GM12878 (cell line): ENCODE measurements around the gene JADE1. TPM values are rescaled to one million over a fixed set of nuclear protein-coding genes. Genes with fewer than 3 reads are reported as not detected.

Experiments used
- ATAC-seq: fragments of 200-7000 bp; cut with Tn5 transposase; 3 replicates; pipeline ENCODE4 v1.9.1; 2020; ENCODE audit warnings: mild to moderate bottlenecking, moderate library complexity
- BruUV-seq: library from RNA; stranded (reverse); fragments of 400-500 nt; replicated peaks from 2 replicates; lab custom pipeline; 2021; lab: Mats Ljungman, UMichigan
- CTCF ChIA-PET: fragments of 300-600 bp; sonication (Branson Sonifier 250); formaldehyde crosslinking; extraction: SDS; loops from one replicate; lab custom pipeline; 2021; ENCODE audit warnings: inconsistent platforms; lab: Yijun Ruan, JAX
- POLR2A ChIA-PET: fragments of 350-600 bp; formaldehyde crosslinking; extraction: SDS; loops from one replicate; lab custom pipeline; 2021; ENCODE audit warnings: inconsistent platforms; lab: Charles Lee
- RAD21 ChIA-PET: fragments of 300-600 bp; sonication (Branson Sonifier 250); formaldehyde crosslinking; loops from one replicate; lab custom pipeline; 2023; ENCODE audit warnings: antibody characterized with exemption; ENCODE audit not compliant: unreplicated experiment; lab: Charles Lee
- SMC1A ChIA-PET: fragments of 300-600 bp; sonication (Branson Sonifier 250); formaldehyde crosslinking; loops from one replicate; lab custom pipeline; 2023; ENCODE audit not compliant: unreplicated experiment, uncharacterized antibody; lab: Charles Lee
- DNase-seq: peaks from one replicate; pipeline ENCODE4 v3.0.0-alpha.2; 2011; ENCODE audit warnings: low read depth, low spot score
- FAIRE-seq: peaks from 3 replicates; lab custom pipeline; 2011; peaks lifted over from hg19 to GRCh38; lab: Jason Lieb, UNC
- H2AFZ ChIP-seq: 2 replicates; pipeline ENCODE4 v1.6.0; 2011; ENCODE audit warnings: low read depth, low read length, control low read depth; ENCODE audit not compliant: control insufficient read depth
- H3K27ac ChIP-seq: 2 replicates; pipeline ENCODE4 v1.5.1; 2011; ENCODE audit warnings: control low read depth; ENCODE audit not compliant: control insufficient read depth, insufficient read depth
- H3K27me3 ChIP-seq, 2 experiments: replicated peaks in 1 of 2; 2 replicates each; pipeline versions ENCODE4 v1.6.0 to v1.6.1; 2011; ENCODE audit warnings: low read length in 1 of 2; ENCODE audit not compliant: control insufficient read depth in 2 of 2, insufficient read depth in 2 of 2
- H3K36me3 ChIP-seq, 2 experiments: 2 replicates each; pipeline ENCODE4 v1.5.1; 2011; ENCODE audit warnings: low read length in 1 of 2; ENCODE audit not compliant: control insufficient read depth in 2 of 2, insufficient read depth in 2 of 2
- H3K4me1 ChIP-seq: 2 replicates; pipeline ENCODE4 v1.6.1; 2011; ENCODE audit warnings: mild to moderate bottlenecking, low read length, moderate library complexity, mixed read lengths; ENCODE audit not compliant: control insufficient read depth, insufficient read depth
- H3K4me2 ChIP-seq: 2 replicates; pipeline ENCODE4 v1.6.0; 2011; ENCODE audit warnings: control low read depth; ENCODE audit not compliant: control insufficient read depth, insufficient read depth
- H3K4me3 ChIP-seq: fragments of 200-600 bp; sonication (generic); 2 replicates; pipeline ENCODE4 v1.5.1; 2016
- H3K79me2 ChIP-seq: 2 replicates; pipeline ENCODE4 v1.6.0; 2011; ENCODE audit warnings: low read length; ENCODE audit not compliant: control insufficient read depth, insufficient read depth
- H3K9ac ChIP-seq: 2 replicates; pipeline ENCODE4 v1.8.0; 2011; ENCODE audit warnings: low read length, control low read depth, mixed read lengths; ENCODE audit not compliant: control insufficient read depth, insufficient read depth
- H3K9me3 ChIP-seq: replicated peaks from 3 replicates; pipeline ENCODE4 v1.5.1; 2011; ENCODE audit warnings: mild to moderate bottlenecking, low read length; ENCODE audit not compliant: control insufficient read depth, insufficient read depth
- H4K20me1 ChIP-seq: 2 replicates; pipeline ENCODE4 v1.6.0; 2011; ENCODE audit not compliant: control insufficient read depth, insufficient read depth
- CEBPB ChIP-seq, 2 experiments: fragments of 150-350 bp in 1 of 2; IDR thresholded peaks; 2 replicates each; pipeline ENCODE4 v1.6.1; 2012 to 2014; ENCODE audit warnings: low read depth in 2 of 2, low read length in 2 of 2, borderline replicate concordance in 1 of 2, inconsistent platforms in 1 of 2
- SUPT20H ChIP-seq: IDR thresholded peaks from 2 replicates; pipeline ENCODE4 v1.6.1; 2011; ENCODE audit warnings: low read depth, mild to moderate bottlenecking, low read length, moderate library complexity, borderline replicate concordance; ENCODE audit not compliant: control insufficient read depth
- WGBS: methylation state at CpG from one replicate; pipeline ENCODE4 v1.1.6; 2016; ENCODE audit warnings: low lambda C conversion rate; ENCODE audit not compliant: insufficient replicate concordance, insufficient coverage; ENCODE audit errors: missing lambda C conversion rate; 5-methylcytosine and 5-hydroxymethylcytosine counted together
- in situ Hi-C: fragments of 300-500 bp; cut with MboI; formaldehyde crosslinking; loops from 9 replicates; pipeline ENCODE4 v1.14.3; 2018; ENCODE audit warnings: mixed read lengths
- intact Hi-C: fragments of 100-400 bp; cut with micrococcal nuclease; formaldehyde crosslinking; loops from one replicate; pipeline ENCODE4 v1.14.2; 2022; ENCODE audit not compliant: unreplicated experiment
- polyA plus RNA-seq, 11 experiments: library from polyadenylated mRNA; depleted of rRNA in 4 of 11; unstranded in 6 of 11; stranded (reverse) in 5 of 11; fragments of >200 nt; fragmentation: Nextera tagmentation in 4 of 11; fragmentation: Illumina TruSeq in 1 of 11; extraction: Ambion mirVana in 4 of 11; extraction: Trizol in 1 of 11; gene quantifications; 1 replicate in 1 of 11; 2 replicates in 10 of 11; pipeline versions ENCODE4 v1.2.1 to v1.2.3, GENCODE V29; 2011 to 2016; ENCODE audit warnings: inconsistent platforms in 2 of 11, missing spikeins in 2 of 11, low read depth in 1 of 11
- total RNA-seq, 4 experiments: library from RNA; depleted of rRNA in 3 of 4; stranded (reverse); fragments of >200 nt in 3 of 4; fragmentation: Illumina TruSeq in 1 of 4; extraction: Trizol in 1 of 4; gene quantifications; 2 replicates each; pipeline versions ENCODE4 v1.2.1 to v1.2.3, GENCODE V29; 2013 to 2021

Gene JADE1
- total and polyA plus RNA-seq, 10 of the 15 experiments (the other 5 are each of a cell fraction or from before 2014, with no cell fraction given), result 5.9 to 27.2 (median 15.8) TPM

- whole genome bisulfite sequencing, result 99% methylated on average over 3 of the region's 3 CpGs
- no peaks in the 10 kb centered on the region for H3K36me3 ChIP-seq
- no peak for FAIRE-seq
- peaks cover 18% of the 10 kb centered on the region for H3K4me1 ChIP-seq
- POLR2A ChIA-PET, result no interaction called here
- SMC1A ChIA-PET, result no interaction called here
- no peaks in the 10 kb centered on the region for H3K27me3 ChIP-seq
- no peak overlapping the region for H3K9ac ChIP-seq
- H3K4me2 ChIP-seq, result no peak overlapping the region
- ATAC-seq, result no peak
- in situ Hi-C loops (no loop called here), intact Hi-C loops (no loop called here)
- BruUV-seq, result no TSS peak
- CTCF ChIA-PET, result no interaction called here
- H4K20me1 ChIP-seq, result no peaks in the 10 kb centered on the region
- no peak overlapping the region for H2AFZ ChIP-seq
- no peaks in the 10 kb centered on the region for H3K79me2 ChIP-seq
- H3K4me3 ChIP-seq, result no peak overlapping the region
- peaks cover 3% of the 10 kb centered on the region for H3K9me3 ChIP-seq
- TF ChIP-seq SUPT20H, result no peak
- no peak for TF ChIP-seq CEBPB (IDR thresholded peaks at IDR 0.05; ENCODE audit: borderline replicate concordance in 1 of 2, low read depth in 2 of 2, low read length in 2 of 2)
- RAD21 ChIA-PET, result no interaction called here
- no peak for DNase-seq
- H3K27ac ChIP-seq, result no peak overlapping the region
These were observed 112.5 kb downstream of the JADE1 start for GRCh38 chr4:128921954-128922353.
